Nephron progenitor cell (in vitro differentiated cells): ENCODE results near the gene PALD1.

Source experiments
- DNase-seq: peaks from one replicate; pipeline ENCODE4 v3.0.0; 2021
- H3K27ac Mint-ChIP-seq: 2 replicates; pipeline ENCODE4 v1.8.0; 2021; ENCODE audit warnings: mild to moderate bottlenecking, moderate library complexity, mixed read lengths
- H3K27me3 Mint-ChIP-seq: 2 replicates; pipeline ENCODE4 v1.8.0; 2021; ENCODE audit warnings: mild to moderate bottlenecking, low read depth, mixed read lengths; ENCODE audit not compliant: poor library complexity
- H3K36me3 Mint-ChIP-seq: 2 replicates; pipeline ENCODE4 v1.8.0; 2021; ENCODE audit warnings: low read depth, mixed read lengths
- H3K4me1 Mint-ChIP-seq: 2 replicates; pipeline ENCODE4 v1.8.0; 2021; ENCODE audit warnings: mixed read lengths
- H3K4me3 Mint-ChIP-seq: 2 replicates; pipeline ENCODE4 v1.8.0; 2021; ENCODE audit warnings: mild to moderate bottlenecking, moderate library complexity, mixed read lengths
- H3K9me3 Mint-ChIP-seq: 2 replicates; pipeline ENCODE4 v1.8.0; 2021; ENCODE audit warnings: mild to moderate bottlenecking, moderate library complexity, mixed read lengths
- CTCF ChIP-seq: fragments of 200-600 bp; sonication (generic); IDR thresholded peaks from 2 replicates; pipeline ENCODE4 v1.5.0; 2021; ENCODE audit warnings: antibody characterized with exemption

Gene PALD1

GRCh38 chr10:70461397-70462348 lies 16.9 kb upstream of the PALD1 start:
- no peaks in the 10 kb centered on the region for H3K9me3 Mint-ChIP-seq
- peak; percentile 58 for DNase-seq
- no peak overlapping the region for H3K4me3 Mint-ChIP-seq
- H3K36me3 Mint-ChIP-seq: no peaks in the 10 kb centered on the region
- H3K27me3 Mint-ChIP-seq: peaks cover 49% of the 10 kb centered on the region
- no peak overlapping the region for H3K27ac Mint-ChIP-seq
- peaks cover 39% of the 10 kb centered on the region for H3K4me1 Mint-ChIP-seq
- peak; percentile 81 for TF ChIP-seq CTCF

GRCh38 chr10:70462349-70462984 lies 16.1 kb upstream of the PALD1 start:
- no peak for TF ChIP-seq CTCF
- peaks cover 41% of the 10 kb centered on the region for H3K27me3 Mint-ChIP-seq

DNA sequence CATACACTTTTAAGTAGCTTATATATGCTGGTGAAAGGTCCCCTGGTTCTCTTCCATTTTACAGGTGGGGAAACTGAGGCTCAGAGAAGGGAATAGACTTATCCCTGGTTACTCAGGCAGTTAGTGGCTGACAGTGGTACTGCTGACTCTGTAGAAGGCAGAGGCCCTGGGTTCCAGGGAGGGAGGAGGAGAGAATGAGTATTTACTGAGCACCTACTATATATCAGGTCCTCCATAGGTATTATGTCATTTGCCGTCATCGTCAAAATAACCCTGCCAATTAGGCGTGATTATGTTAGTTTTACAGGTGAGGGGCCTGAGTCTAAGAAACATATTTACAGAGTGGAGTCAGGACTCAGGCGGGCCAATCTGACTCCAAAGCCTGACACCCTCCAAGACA lies 13.3 kb upstream of the PALD1 start:
- Mint-ChIP-seq H3K4me1 (peaks cover 48% of the 10 kb centered on the region), H3K9me3 (no peaks in the 10 kb centered on the region), H3K4me3 (no peak overlapping the region), H3K27ac (no peak overlapping the region), H3K36me3 (no peaks in the 10 kb centered on the region), H3K27me3 (peaks cover 19% of the 10 kb centered on the region)
- DNase-seq: no peak
- no peak for TF ChIP-seq CTCF

More at GRCh38 chr10:70462349-70462984, 16.1 kb upstream of the PALD1 start:
- H3K4me3 Mint-ChIP-seq: no peak overlapping the region
- H3K9me3 Mint-ChIP-seq: no peaks in the 10 kb centered on the region
- DNase-seq: no peak
- no peaks in the 10 kb centered on the region for H3K36me3 Mint-ChIP-seq
- peaks cover 41% of the 10 kb centered on the region for H3K4me1 Mint-ChIP-seq
- H3K27ac Mint-ChIP-seq: no peak overlapping the region

- no peaks in the 10 kb centered on the region for H3K36me3 Mint-ChIP-seq
- no peak for TF ChIP-seq CTCF
- peak overlapping the region; percentile 25 for H3K27ac Mint-ChIP-seq
- H3K4me1 Mint-ChIP-seq: peaks cover 45% of the 10 kb centered on the region
- H3K9me3 Mint-ChIP-seq: no peaks in the 10 kb centered on the region
- no peak overlapping the region for H3K4me3 Mint-ChIP-seq
- no peak for DNase-seq
- H3K27me3 Mint-ChIP-seq: peaks cover 15% of the 10 kb centered on the region
Measured at GRCh38 chr10:70465832-70466231, 12.7 kb upstream of the PALD1 start.

DNA sequence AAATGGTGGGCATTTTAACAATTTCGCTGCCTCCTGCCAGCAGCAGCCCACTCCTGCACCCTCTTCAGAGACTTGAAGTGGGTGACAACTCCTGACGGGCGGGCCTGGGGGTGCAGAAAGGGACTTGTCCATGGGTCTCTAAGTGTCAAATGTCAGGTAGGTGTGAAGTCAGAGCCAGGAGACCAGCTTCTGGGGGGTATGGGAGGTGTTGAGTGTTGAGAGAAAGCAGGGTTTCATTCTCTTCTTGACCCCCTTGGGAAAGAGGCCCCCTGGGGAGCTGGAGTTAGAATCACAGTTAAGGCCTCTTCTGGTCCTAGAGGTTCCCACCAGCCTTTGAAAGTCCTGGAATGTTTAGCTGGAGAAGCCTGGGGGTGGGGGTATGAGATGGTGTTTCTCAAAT lies 11.6 kb upstream of the PALD1 start:
- Mint-ChIP-seq H3K27ac (no peak overlapping the region), H3K4me1 (peaks cover 49% of the 10 kb centered on the region), H3K9me3 (no peaks in the 10 kb centered on the region), H3K4me3 (no peak overlapping the region), H3K36me3 (no peaks in the 10 kb centered on the region), H3K27me3 (peaks cover 7% of the 10 kb centered on the region)
- no peak for DNase-seq
- TF ChIP-seq CTCF: no peak
